Measurements from ENCODE around the gene MUC2. TPM values are rescaled to one million over a fixed set of nuclear protein-coding genes. Genes with fewer than 3 reads are reported as not detected.

Gene MUC2
- total and polyA plus RNA-seq, 5 donors from 2014 or later: not detected

DNA sequence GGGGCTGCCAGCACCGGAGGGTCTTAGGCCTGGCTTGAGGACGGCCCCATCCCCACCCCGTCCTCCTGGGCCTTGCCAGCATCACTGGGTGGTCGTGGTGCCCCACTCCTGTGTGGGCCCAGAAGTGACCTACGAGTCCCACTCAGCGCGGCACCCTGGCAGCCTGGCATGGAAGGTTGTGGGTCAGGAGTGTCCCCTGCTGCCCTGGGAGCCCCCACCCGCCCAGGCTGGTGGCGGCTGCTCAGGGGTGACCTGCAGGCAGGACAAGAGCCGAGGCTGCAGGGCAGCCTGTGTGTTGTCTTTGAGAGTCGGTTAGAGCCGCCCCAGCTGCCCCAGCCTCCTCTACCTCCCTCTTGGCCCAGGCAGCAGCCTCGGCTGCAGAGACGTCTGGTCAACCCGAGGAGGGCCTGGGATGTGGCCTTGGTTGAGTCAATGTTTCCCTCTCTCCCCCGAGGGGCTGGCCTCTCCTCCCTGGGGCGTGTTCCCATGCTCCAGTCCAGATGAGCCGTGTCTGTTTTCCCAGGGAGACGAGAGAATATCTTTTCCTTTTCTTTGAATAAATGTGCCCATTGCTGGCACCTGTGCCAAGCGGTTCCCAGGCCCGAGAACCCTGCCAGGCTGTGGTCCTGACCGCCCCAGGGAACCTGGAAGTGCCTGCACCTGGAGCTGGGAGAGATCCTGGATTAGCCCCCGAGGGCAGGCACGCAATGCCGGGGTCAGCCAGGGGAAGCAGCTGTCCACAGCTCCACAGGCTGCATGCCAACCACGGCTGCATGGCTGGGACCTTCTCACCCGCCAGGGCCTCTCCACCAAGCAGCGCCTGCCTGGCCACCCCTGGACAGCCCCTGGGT is 47.4 kb downstream of the MUC2 start:
- H3K9me3 ChIP-seq (ENCODE audit: control insufficient read depth in 2 of 2, low read length in 2 of 2): peaks cover 0 to 1% of the 10 kb centered on the region in 2 experiments
- no peaks in the 10 kb centered on the region for H3K4me1 Mint-ChIP-seq
- H3K36me3 Mint-ChIP-seq: no peaks in the 10 kb centered on the region
- H3K27ac Mint-ChIP-seq: no peak overlapping the region
- H3K4me1 ChIP-seq (ENCODE audit: control insufficient read depth, insufficient read depth, low read length, poor library complexity, severe bottlenecking): no peaks in the 10 kb centered on the region
- peaks cover 0 to 4% (median 0%) of the 10 kb centered on the region in 7 donors for H3K9me3 Mint-ChIP-seq
- DNase-seq (no peak), ATAC-seq (ENCODE audit: low read depth in 2 of 2) (no peak)
- no peak overlapping the region for H3K27ac ChIP-seq (ENCODE audit: insufficient read depth, low read length, poor library complexity, severe bottlenecking)
- no peak overlapping the region for H3K4me3 Mint-ChIP-seq
- H3K36me3 ChIP-seq (ENCODE audit: control insufficient read depth, insufficient read depth, low read length): no peaks in the 10 kb centered on the region
- no peaks in the 10 kb centered on the region for H3K27me3 Mint-ChIP-seq
- H3K4me3 ChIP-seq (ENCODE audit: low read depth, low read length): no peak overlapping the region
- H3K27me3 ChIP-seq (ENCODE audit: control insufficient read depth, insufficient read depth, low read length): no peaks in the 10 kb centered on the region

DNA sequence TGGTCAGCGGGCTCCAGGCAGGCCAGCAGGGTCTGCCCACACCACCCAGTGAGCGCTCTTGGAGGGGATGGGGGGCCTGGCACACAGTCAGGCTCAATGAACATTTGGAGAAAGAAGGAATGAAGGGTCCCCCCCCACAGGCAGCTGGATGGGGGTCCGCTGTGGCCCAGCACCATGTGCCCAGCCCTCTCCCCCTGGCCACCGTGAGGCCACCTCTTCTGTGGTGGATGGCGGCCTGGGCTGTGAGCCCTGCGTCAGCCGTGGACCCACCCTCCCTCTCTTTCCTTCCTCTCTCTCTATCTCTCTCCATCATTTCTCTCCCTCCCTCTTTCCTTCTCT is 48.0 kb downstream of the MUC2 start:
- H3K9me3 Mint-ChIP-seq: peaks cover 0 to 4% (median 1%) of the 10 kb centered on the region in 7 donors
- H3K4me1 ChIP-seq (ENCODE audit: control insufficient read depth, insufficient read depth, low read length, poor library complexity, severe bottlenecking): no peaks in the 10 kb centered on the region
- no peaks in the 10 kb centered on the region for H3K27me3 Mint-ChIP-seq
- no peaks in the 10 kb centered on the region for H3K4me1 Mint-ChIP-seq
- H3K9me3 ChIP-seq (ENCODE audit: control insufficient read depth in 2 of 2, low read length in 2 of 2): peaks cover 0 to 1% of the 10 kb centered on the region in 2 experiments
- no peak overlapping the region for H3K27ac Mint-ChIP-seq
- H3K36me3 ChIP-seq (ENCODE audit: control insufficient read depth, insufficient read depth, low read length): no peaks in the 10 kb centered on the region
- H3K27me3 ChIP-seq (ENCODE audit: control insufficient read depth, insufficient read depth, low read length): no peaks in the 10 kb centered on the region
- DNase-seq (no peak), ATAC-seq (ENCODE audit: low read depth in 2 of 2) (no peak)
- no peak overlapping the region for H3K4me3 ChIP-seq (ENCODE audit: low read depth, low read length)
- no peak overlapping the region for H3K4me3 Mint-ChIP-seq
- H3K36me3 Mint-ChIP-seq: no peaks in the 10 kb centered on the region
- H3K27ac ChIP-seq (ENCODE audit: insufficient read depth, low read length, poor library complexity, severe bottlenecking): no peak overlapping the region

DNA sequence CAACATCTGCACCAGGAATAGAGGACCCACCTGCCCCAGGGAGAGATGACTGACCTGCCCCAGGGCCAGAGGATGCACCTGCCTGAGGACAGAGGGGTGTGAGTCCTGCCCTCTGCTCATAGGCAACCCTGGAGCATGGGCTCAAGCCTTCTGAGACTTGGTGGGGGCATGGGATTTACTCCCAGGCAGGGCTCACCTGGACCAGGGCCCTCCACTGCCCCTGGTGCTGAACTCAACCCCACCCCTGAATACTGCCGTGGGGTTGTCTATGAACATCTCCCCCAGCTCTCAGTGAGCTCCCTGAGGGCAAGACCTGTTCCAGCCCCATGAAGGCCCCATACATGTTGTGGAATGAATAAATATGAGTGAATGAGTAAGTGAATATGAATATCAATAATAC is 49.3 kb downstream of the MUC2 start:
- peaks cover 0 to 1% of the 10 kb centered on the region in 2 experiments for H3K9me3 ChIP-seq (ENCODE audit: control insufficient read depth in 2 of 2, low read length in 2 of 2)
- H3K36me3 Mint-ChIP-seq: no peaks in the 10 kb centered on the region

More for the DNA sequence above, 49.3 kb downstream of the MUC2 start:
- Histone ChIP-seq H3K27me3 (ENCODE audit: control insufficient read depth, insufficient read depth, low read length) (no peaks in the 10 kb centered on the region), H3K36me3 (ENCODE audit: control insufficient read depth, insufficient read depth, low read length) (no peaks in the 10 kb centered on the region), H3K4me3 (ENCODE audit: low read depth, low read length) (no peak overlapping the region), H3K27ac (ENCODE audit: insufficient read depth, low read length, poor library complexity, severe bottlenecking) (no peak overlapping the region), H3K4me1 (ENCODE audit: control insufficient read depth, insufficient read depth, low read length, poor library complexity, severe bottlenecking) (no peaks in the 10 kb centered on the region)
- no peak for ATAC-seq (ENCODE audit: low read depth in 2 of 2)
- H3K27ac Mint-ChIP-seq: no peak overlapping the region
- H3K4me1 Mint-ChIP-seq: no peaks in the 10 kb centered on the region
- H3K9me3 Mint-ChIP-seq: peaks cover 0 to 4% (median 1%) of the 10 kb centered on the region in 7 donors
- no peak overlapping the region for H3K4me3 Mint-ChIP-seq
- H3K27me3 Mint-ChIP-seq: no peaks in the 10 kb centered on the region
- peak in 1 of 3 donors; percentile 45 for DNase-seq

Other genes with a start within 250 kb of the MUC2 start
- 1.2 TPM for gene CRACR2B, start 247.0 kb upstream of the MUC2 start, total RNA-seq
- under 1 TPM in 3 of 4 donors, not detected in 1; 0.11 to 0.24 (median 0.18) TPM for gene CRACR2B, start 247.0 kb upstream of the MUC2 start, polyA plus RNA-seq
- 20.7 TPM for gene CD151, start 241.9 kb upstream of the MUC2 start, total RNA-seq
- gene CD151, start 241.9 kb upstream of the MUC2 start, polyA plus RNA-seq: 10 to 100 TPM in 2 of 4 donors, 1 to 10 TPM in 2; 5.5 to 15.9 (median 8.8) TPM
- gene POLR2L, start 232.3 kb upstream of the MUC2 start, total RNA-seq: 43.1 TPM
- 100 to 1,000 TPM in 1 of 4 donors, 10 to 100 TPM in 3; 62.7 to 101 (median 75.3) TPM for gene POLR2L, start 232.3 kb upstream of the MUC2 start, polyA plus RNA-seq
- gene TSPAN4, start 232.0 kb upstream of the MUC2 start, total RNA-seq: 2.2 TPM
- gene TSPAN4, start 232.0 kb upstream of the MUC2 start, polyA plus RNA-seq: 1 to 10 TPM; 1.2 to 1.7 (median 1.4) TPM
- 28.7 TPM for gene CHID1, start 164.1 kb upstream of the MUC2 start, total RNA-seq
- gene CHID1, start 164.1 kb upstream of the MUC2 start, polyA plus RNA-seq: 10 to 100 TPM; 40.2 to 50.6 (median 47.7) TPM
- gene AP2A2, start 149.0 kb upstream of the MUC2 start, total RNA-seq: 85.9 TPM
- 10 to 100 TPM in 1 of 4 donors, 1 to 10 TPM in 3; 6.2 to 10.2 (median 7.0) TPM for gene AP2A2, start 149.0 kb upstream of the MUC2 start, polyA plus RNA-seq
- not detected for gene MUC6, start 38.2 kb upstream of the MUC2 start, total RNA-seq
- gene MUC6, start 38.2 kb upstream of the MUC2 start, polyA plus RNA-seq: under 1 TPM in 1 of 4 donors, not detected in 3; 0.23 TPM
- gene MUC5AC, start 83.1 kb downstream of the MUC2 start, total RNA-seq: not detected
- not detected for gene MUC5AC, start 83.1 kb downstream of the MUC2 start, polyA plus RNA-seq
- not detected for gene MUC5B, start 148.2 kb downstream of the MUC2 start, total RNA-seq
- not detected for gene MUC5B, start 148.2 kb downstream of the MUC2 start, polyA plus RNA-seq
- 60.0 TPM for gene TOLLIP, start 234.8 kb downstream of the MUC2 start, total RNA-seq
- 10 to 100 TPM; 25.3 to 40.7 (median 28.8) TPM for gene TOLLIP, start 234.8 kb downstream of the MUC2 start, polyA plus RNA-seq

All from CD4-positive, CD25-positive, alpha-beta regulatory T cell (primary cell).